ENCODE data around the gene AFF3. TPM values are rescaled to one million over a fixed set of nuclear protein-coding genes. Genes with fewer than 3 reads are reported as not detected.

Gene AFF3
- total and polyA plus RNA-seq, 4 donors, result 4.2 to 90.9 (median 14.6) TPM

DNA sequence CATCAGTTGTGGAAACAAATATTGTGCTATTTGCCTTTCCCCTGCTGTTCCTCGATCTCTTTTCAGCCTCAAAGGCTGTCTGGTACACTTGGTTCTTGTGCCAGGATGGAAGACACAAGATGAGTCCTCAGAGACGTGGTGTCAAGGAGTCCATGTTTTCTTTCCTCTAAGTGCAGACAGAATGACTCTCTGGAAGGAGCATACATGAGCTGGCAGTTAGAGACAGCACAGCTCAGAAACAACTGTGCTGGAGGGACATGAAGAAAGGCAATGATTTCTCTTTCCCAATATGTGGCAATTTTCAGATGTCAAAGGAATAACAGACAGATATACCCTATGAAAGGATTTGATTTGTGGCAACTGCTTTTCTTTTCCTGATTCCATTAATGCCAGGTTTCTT, 162.2 kb downstream of the AFF3 start:
- Histone ChIP-seq H3K4me3 (no peak overlapping the region), H3K36me3 (ENCODE audit: control insufficient read depth in 4 of 4, insufficient read depth in 4 of 4, low read length in 4 of 4) (peaks cover 0 to 9% (median 3%) of the 10 kb centered on the region in 4 donors), H3K4me1 (ENCODE audit: control insufficient read depth in 5 of 5, insufficient read depth in 5 of 5, low read length in 5 of 5) (peaks cover 0 to 21% (median 3%) of the 10 kb centered on the region in 5 donors), H3K9ac (ENCODE audit: insufficient read depth in 1 of 2, low read length in 2 of 2) (no peak overlapping the region), H3K9me3 (ENCODE audit: control insufficient read depth in 4 of 4, insufficient read depth in 3 of 4, low read length in 3 of 4) (no peaks in the 10 kb centered on the region), H3K27ac (ENCODE audit: low read depth in 1 of 2, low read length in 1 of 2) (no peak overlapping the region), H3K27me3 (ENCODE audit: control insufficient read depth in 3 of 3, insufficient read depth in 3 of 3, low read length in 2 of 3) (no peaks in the 10 kb centered on the region)
- TF ChIP-seq, protein P1, sequence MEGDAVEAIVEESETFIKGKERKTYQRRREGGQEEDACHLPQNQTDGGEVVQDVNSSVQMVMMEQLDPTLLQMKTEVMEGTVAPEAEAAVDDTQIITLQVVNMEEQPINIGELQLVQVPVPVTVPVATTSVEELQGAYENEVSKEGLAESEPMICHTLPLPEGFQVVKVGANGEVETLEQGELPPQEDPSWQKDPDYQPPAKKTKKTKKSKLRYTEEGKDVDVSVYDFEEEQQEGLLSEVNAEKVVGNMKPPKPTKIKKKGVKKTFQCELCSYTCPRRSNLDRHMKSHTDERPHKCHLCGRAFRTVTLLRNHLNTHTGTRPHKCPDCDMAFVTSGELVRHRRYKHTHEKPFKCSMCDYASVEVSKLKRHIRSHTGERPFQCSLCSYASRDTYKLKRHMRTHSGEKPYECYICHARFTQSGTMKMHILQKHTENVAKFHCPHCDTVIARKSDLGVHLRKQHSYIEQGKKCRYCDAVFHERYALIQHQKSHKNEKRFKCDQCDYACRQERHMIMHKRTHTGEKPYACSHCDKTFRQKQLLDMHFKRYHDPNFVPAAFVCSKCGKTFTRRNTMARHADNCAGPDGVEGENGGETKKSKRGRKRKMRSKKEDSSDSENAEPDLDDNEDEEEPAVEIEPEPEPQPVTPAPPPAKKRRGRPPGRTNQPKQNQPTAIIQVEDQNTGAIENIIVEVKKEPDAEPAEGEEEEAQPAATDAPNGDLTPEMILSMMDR (IDR thresholded peaks at IDR 0.05; ENCODE audit: control extremely low read depth, extremely low read depth), result no peak
- DNase-seq, result no peak
- 86 to 89% methylated on average over 2 of the region's 2 CpGs for WGBS, 2 donors
- ATAC-seq (ENCODE audit: insufficient read depth, low FRiP score), result no peak

DNA sequence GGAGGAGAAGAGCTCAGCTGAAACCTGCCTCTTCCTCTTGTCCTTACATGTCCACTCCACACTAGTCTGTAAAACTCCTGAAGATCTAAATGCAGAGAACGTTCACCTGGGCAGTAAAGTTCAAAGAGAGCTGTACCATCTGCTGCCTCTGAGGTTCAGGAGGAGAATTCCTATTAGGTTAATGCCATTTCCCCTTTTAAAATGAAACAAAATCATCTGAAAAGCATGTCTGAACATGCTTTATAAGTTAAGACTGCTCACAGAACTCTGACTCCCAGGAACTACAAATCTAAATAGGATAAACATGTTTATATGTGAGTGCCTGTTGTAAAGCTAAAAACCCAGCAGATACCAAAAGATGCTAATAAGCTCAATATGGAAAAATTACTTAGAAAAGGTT, 164.4 kb downstream of the AFF3 start:
- DNase-seq, result no peak
- WGBS, 2 donors, result 92 to 93% methylated on average over 1 of the region's 1 CpG
- no peak overlapping the region for H3K4me3 ChIP-seq
- no peaks in the 10 kb centered on the region for H3K27me3 ChIP-seq (ENCODE audit: control insufficient read depth in 3 of 3, insufficient read depth in 3 of 3, low read length in 2 of 3)
- no peak for ATAC-seq (ENCODE audit: insufficient read depth, low FRiP score)
- H3K36me3 ChIP-seq (ENCODE audit: control insufficient read depth in 4 of 4, insufficient read depth in 4 of 4, low read length in 4 of 4), result peaks cover 0 to 9% (median 4%) of the 10 kb centered on the region in 4 donors
- no peak overlapping the region for H3K9ac ChIP-seq (ENCODE audit: insufficient read depth in 1 of 2, low read length in 2 of 2)
- H3K4me1 ChIP-seq (ENCODE audit: control insufficient read depth in 5 of 5, insufficient read depth in 5 of 5, low read length in 5 of 5), result peaks cover 0 to 1% (median 0%) of the 10 kb centered on the region in 5 donors
- TF ChIP-seq, protein P1 (IDR thresholded peaks at IDR 0.05; ENCODE audit: control extremely low read depth, extremely low read depth), result no peak
- H3K27ac ChIP-seq (ENCODE audit: low read depth in 1 of 2, low read length in 1 of 2), result no peak overlapping the region
- H3K9me3 ChIP-seq (ENCODE audit: control insufficient read depth in 4 of 4, insufficient read depth in 3 of 4, low read length in 3 of 4), result no peaks in the 10 kb centered on the region

DNA sequence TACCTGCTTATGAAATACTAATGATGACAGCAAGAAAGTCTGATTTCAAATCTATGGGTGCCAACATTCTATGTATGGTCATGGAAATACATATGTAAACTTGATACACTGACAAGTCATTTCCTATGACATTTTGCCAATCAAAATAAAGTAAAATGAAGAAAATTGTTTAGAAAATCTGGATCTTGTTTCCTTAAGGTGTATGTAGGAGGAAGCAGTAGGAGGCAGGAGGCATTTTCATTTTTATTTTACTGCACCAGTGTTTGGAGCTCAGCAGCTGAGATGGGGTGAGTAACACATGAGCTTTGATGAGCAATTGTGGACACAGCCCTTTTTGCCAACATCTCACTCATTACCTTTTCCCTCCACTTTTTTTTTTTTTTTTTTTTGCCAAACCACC, 167.0 kb downstream of the AFF3 start:
- Histone ChIP-seq H3K27ac (ENCODE audit: low read depth in 1 of 2, low read length in 1 of 2) (no peak overlapping the region), H3K9me3 (ENCODE audit: control insufficient read depth in 4 of 4, insufficient read depth in 3 of 4, low read length in 3 of 4) (no peaks in the 10 kb centered on the region), H3K27me3 (ENCODE audit: control insufficient read depth in 3 of 3, insufficient read depth in 3 of 3, low read length in 2 of 3) (no peaks in the 10 kb centered on the region), H3K4me1 (ENCODE audit: control insufficient read depth in 5 of 5, insufficient read depth in 5 of 5, low read length in 5 of 5) (peaks cover 0 to 10% (median 0%) of the 10 kb centered on the region in 5 donors), H3K36me3 (ENCODE audit: control insufficient read depth in 4 of 4, insufficient read depth in 4 of 4, low read length in 4 of 4) (peaks cover 0 to 9% (median 4%) of the 10 kb centered on the region in 4 donors), H3K4me3 (no peak overlapping the region), H3K9ac (ENCODE audit: insufficient read depth in 1 of 2, low read length in 2 of 2) (no peak overlapping the region)
- DNase-seq (no peak), ATAC-seq (ENCODE audit: insufficient read depth, low FRiP score) (no peak)
- TF ChIP-seq, protein P1 (IDR thresholded peaks at IDR 0.05; ENCODE audit: control extremely low read depth, extremely low read depth), result no peak

All from lung (tissue), 12 donors.